Breast epithelium (tissue), 4 donors: ENCODE results near the gene RHAG. TPM values are rescaled to one million over a fixed set of nuclear protein-coding genes. Genes with fewer than 3 reads are reported as not detected.
"Not testable (repeated sequence)": the region's sequence is repeated elsewhere in the genome, so short reads cannot be mapped to it uniquely, and the experiment has no call there.

Experiments used
- DNase-seq, 2 donors: peaks; one replicate each; pipeline ENCODE4 v3.0.0-alpha.2; 2019; ENCODE audit warnings: low spot score in 2 of 2
- H3K27ac ChIP-seq, 2 donors: fragments of 200-600 bp; sonication (generic) in 1 of 2; one replicate each; pipeline ENCODE4 v1.5.1; 2016 to 2019; ENCODE audit warnings: mild to moderate bottlenecking in 1 of 2
- H3K27me3 ChIP-seq, 2 donors: fragments of 200-600 bp; sonication (generic) in 1 of 2; one replicate each; pipeline versions ENCODE4 v1.5.1 to v1.6.0; 2017 to 2019; ENCODE audit warnings: control low read depth in 1 of 2, mild to moderate bottlenecking in 1 of 2
- H3K36me3 ChIP-seq: fragments of 200-600 bp; one replicate; pipeline ENCODE4 v1.5.1; 2019
- H3K4me1 ChIP-seq, 2 donors: fragments of 200-600 bp; sonication (generic); one replicate each; pipeline ENCODE4 v1.5.1; 2016 to 2019; ENCODE audit warnings: control low read depth in 1 of 2
- H3K4me3 ChIP-seq, 3 donors: fragments of 200-600 bp; sonication (generic); 1 replicate in 2 of 3; 2 replicates in 1 of 3; pipeline ENCODE4 v1.5.1; 2016 to 2019; ENCODE audit warnings: mild to moderate bottlenecking in 3 of 3, moderate library complexity in 2 of 3
- H3K9me3 ChIP-seq, 2 donors: fragments of 200-600 bp; sonication (generic) in 1 of 2; one replicate each; pipeline ENCODE4 v1.5.1; 2016 to 2019; ENCODE audit warnings: control low read depth in 1 of 2
- CTCF ChIP-seq, 3 donors: fragments of 450-650 bp; IDR thresholded peaks; one replicate each; pipeline ENCODE4 v1.5.1; 2016 to 2017; ENCODE audit warnings: antibody characterized with exemption in 3 of 3, mild to moderate bottlenecking in 3 of 3, moderate library complexity in 3 of 3
- POLR2A ChIP-seq: fragments of 450-650 bp; IDR thresholded peaks from one replicate; pipeline ENCODE4 v1.6.1; 2016; ENCODE audit warnings: antibody characterized with exemption, mild to moderate bottlenecking, moderate library complexity
- POLR2AphosphoS5 ChIP-seq, 3 donors: sonication (generic); formaldehyde crosslinking; IDR thresholded peaks; one replicate each; pipeline ENCODE4 v1.6.1; 2017; ENCODE audit warnings: antibody characterized with exemption in 3 of 3
- intact Hi-C: fragments of 100-400 bp; cut with DNase I; formaldehyde crosslinking; loops from one replicate; pipeline ENCODE4 v1.15.1; 2023; ENCODE audit warnings: low total_unique reads
- total RNA-seq, 3 donors: library from RNA; depleted of rRNA; stranded (reverse); fragments of >200 nt; gene quantifications; one replicate each; pipeline ENCODE4 v1.1.0, GENCODE V29; 2016

The RHAG gene
- total RNA-seq, 3 donors from 2014 or later, result not detected

- Histone ChIP-seq H3K27me3 (no peaks in the 10 kb centered on the region), H3K9me3 (no peaks in the 10 kb centered on the region), H3K27ac (no peak overlapping the region), H3K4me3 (no peak overlapping the region), H3K36me3 (no peaks in the 10 kb centered on the region), H3K4me1 (no peaks in the 10 kb centered on the region)
- TF ChIP-seq POLR2AphosphoS5 (IDR thresholded peaks at IDR 0.05) (no peak), CTCF (IDR thresholded peaks at IDR 0.05) (no peak), POLR2A (no peak)
- intact Hi-C loops, result no loop called here
- DNase-seq, result no peak
Observed at GRCh38 chr6:49666480-49666879, 29.8 kb upstream of the RHAG start.

GRCh38 chr6:49664817-49665216 lies 28.2 kb upstream of the RHAG start:
- Histone ChIP-seq H3K9me3 (no peaks in the 10 kb centered on the region), H3K4me3 (no peak overlapping the region), H3K27ac (no peak overlapping the region), H3K27me3 (no peaks in the 10 kb centered on the region), H3K4me1 (no peaks in the 10 kb centered on the region), H3K36me3 (no peaks in the 10 kb centered on the region)
- intact Hi-C loops, result no loop called here
- no peak for DNase-seq
- TF ChIP-seq POLR2A (no peak), POLR2AphosphoS5 (IDR thresholded peaks at IDR 0.05) (no peak), CTCF (IDR thresholded peaks at IDR 0.05) (no peak)

GRCh38 chr6:49664054-49664453 lies 27.4 kb upstream of the RHAG start:
- H3K4me1 ChIP-seq, DNase-seq, H3K9me3 ChIP-seq, H3K36me3 ChIP-seq, intact Hi-C loops, H3K4me3 ChIP-seq, H3K27me3 ChIP-seq, H3K27ac ChIP-seq: not testable (repeated sequence)

GRCh38 chr6:49662892-49663261 lies 26.2 kb upstream of the RHAG start:
- TF ChIP-seq POLR2AphosphoS5 (IDR thresholded peaks at IDR 0.05) (no peak), CTCF (IDR thresholded peaks at IDR 0.05) (no peak), POLR2A (no peak)
- Histone ChIP-seq H3K27ac (no peak overlapping the region), H3K4me3 (no peak overlapping the region), H3K36me3 (no peaks in the 10 kb centered on the region), H3K27me3 (no peaks in the 10 kb centered on the region), H3K4me1 (no peaks in the 10 kb centered on the region), H3K9me3 (no peaks in the 10 kb centered on the region)
- DNase-seq, result no peak
- intact Hi-C loops, result no loop called here

- no peaks in the 10 kb centered on the region for H3K9me3 ChIP-seq
- H3K4me1 ChIP-seq, result no peaks in the 10 kb centered on the region
- intact Hi-C loops, result no loop called here
- no peak overlapping the region for H3K27ac ChIP-seq
- no peaks in the 10 kb centered on the region for H3K27me3 ChIP-seq
- TF ChIP-seq POLR2AphosphoS5 (IDR thresholded peaks at IDR 0.05) (no peak), CTCF (IDR thresholded peaks at IDR 0.05) (no peak), POLR2A (no peak)
- no peaks in the 10 kb centered on the region for H3K36me3 ChIP-seq
- H3K4me3 ChIP-seq, result no peak overlapping the region
- DNase-seq, result no peak
Observed at GRCh38 chr6:49662231-49662891, 25.7 kb upstream of the RHAG start.

- intact Hi-C loops, result no loop called here
Observed at GRCh38 chr6:49653942-49654341, 17.3 kb upstream of the RHAG start.

More at GRCh38 chr6:49653942-49654341, 17.3 kb upstream of the RHAG start:
- H3K36me3 ChIP-seq, result no peaks in the 10 kb centered on the region
- no peaks in the 10 kb centered on the region for H3K9me3 ChIP-seq
- TF ChIP-seq CTCF (IDR thresholded peaks at IDR 0.05), result no peak
- no peak for TF ChIP-seq POLR2A
- TF ChIP-seq POLR2AphosphoS5 (IDR thresholded peaks at IDR 0.05), result no peak
- H3K4me3 ChIP-seq, result no peak overlapping the region
- no peak overlapping the region for H3K27ac ChIP-seq
- no peak for DNase-seq
- no peaks in the 10 kb centered on the region for H3K27me3 ChIP-seq
- H3K4me1 ChIP-seq, result no peaks in the 10 kb centered on the region
